Activated B cell treated with CpG ODN at 0.5 μM for 24 hours (primary cell): ENCODE results near the gene IGSF9. TPM values are rescaled to one million over a fixed set of nuclear protein-coding genes. Genes with fewer than 3 reads are reported as not detected.
A peak's percentile ranks its signal among the peaks of the same experiment; 100 is the strongest.

ENCODE experiments used
- ATAC-seq: fragments of 200-7000 bp; cut with Tn5 transposase; one replicate; pipeline ENCODE4 v1.10.0; 2021; ENCODE audit warnings: low read depth, mild to moderate bottlenecking, moderate library complexity
- CTCF ChIA-PET: fragments of 350-600 bp; sonication (Branson Sonifier 250); formaldehyde crosslinking; loops from one replicate; lab custom pipeline; 2021; ENCODE audit warnings: antibody characterized with exemption; lab: Charles Lee
- POLR2A ChIA-PET: fragments of 350-600 bp; sonication (Branson Sonifier 250); formaldehyde crosslinking; loops from one replicate; lab custom pipeline; 2021; ENCODE audit warnings: antibody characterized with exemption; lab: Charles Lee
- DNase-seq: peaks from one replicate; pipeline ENCODE4 v3.0.0; 2022
- H3K27ac Mint-ChIP-seq: one replicate; pipeline ENCODE4 v1.8.0; 2020; ENCODE audit warnings: mixed read lengths
- H3K27me3 Mint-ChIP-seq: one replicate; pipeline ENCODE4 v1.8.0; 2021; ENCODE audit warnings: mixed read lengths
- H3K36me3 Mint-ChIP-seq: one replicate; pipeline ENCODE4 v1.8.0; 2021; ENCODE audit warnings: low read depth, mixed read lengths
- H3K4me1 Mint-ChIP-seq: one replicate; pipeline ENCODE4 v1.8.0; 2021; ENCODE audit warnings: mixed read lengths
- H3K4me3 Mint-ChIP-seq: one replicate; pipeline ENCODE4 v1.8.0; 2020; ENCODE audit warnings: mild to moderate bottlenecking, mixed read lengths
- H3K9me3 Mint-ChIP-seq: one replicate; pipeline ENCODE4 v1.8.0; 2020; ENCODE audit warnings: mixed read lengths
- CTCF ChIP-seq: fragments of 200-600 bp; IDR thresholded peaks from one replicate; pipeline ENCODE4 v1.8.0; 2022; ENCODE audit warnings: antibody characterized with exemption, mild to moderate bottlenecking
- intact Hi-C: fragments of 100-400 bp; cut with micrococcal nuclease; formaldehyde crosslinking; loops from one replicate; pipeline ENCODE4 v1.15.1; 2024
- total RNA-seq: library from RNA; stranded (reverse); gene quantifications from 2 replicates; pipeline ENCODE4 v1.2.3, GENCODE V29; 2022

IGSF9 gene
- total RNA-seq, 1 donor from 2014 or later, result not detected

DNA sequence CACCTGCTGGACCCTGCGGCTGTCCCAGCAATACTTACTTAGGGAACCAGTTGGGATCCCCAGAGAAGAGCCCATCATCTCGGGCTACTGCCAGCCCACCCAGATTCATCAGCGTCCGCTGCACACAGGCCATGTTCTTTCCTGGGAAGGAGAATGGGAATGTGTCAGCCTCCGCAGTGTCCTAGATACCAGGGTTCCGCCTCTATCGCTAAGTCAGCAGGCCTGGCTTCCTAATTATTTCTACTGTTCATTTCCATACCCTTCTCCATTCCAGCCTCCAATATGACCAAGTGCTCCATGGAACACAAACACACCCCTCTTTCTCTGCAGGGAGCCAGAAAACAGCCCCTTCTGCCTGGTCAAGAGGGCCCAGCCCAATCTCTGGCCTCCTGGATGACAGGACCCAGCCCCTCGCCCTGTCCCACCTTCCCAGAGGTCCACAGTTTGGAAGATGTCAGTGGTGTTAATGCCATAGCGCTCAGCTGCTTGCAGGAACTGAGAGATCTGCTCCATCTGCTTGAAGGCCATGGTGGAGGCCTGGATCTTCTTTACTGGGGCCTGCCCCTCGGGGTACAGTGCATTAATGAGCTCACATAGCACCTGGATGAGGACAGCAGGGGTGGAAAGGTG, 26.1 kb downstream of the IGSF9 start:
- ChIA-PET CTCF (no interaction called here), POLR2A (no interaction called here)
- no peak for DNase-seq
- H3K9me3 Mint-ChIP-seq, result no peaks in the 10 kb centered on the region
- no peaks in the 10 kb centered on the region for H3K27me3 Mint-ChIP-seq
- ATAC-seq, result no peak
- peak overlapping the region; percentile 99 for H3K27ac Mint-ChIP-seq
- H3K4me1 Mint-ChIP-seq, result peaks cover 72% of the 10 kb centered on the region
- intact Hi-C loops, result no loop called here
- no peak for TF ChIP-seq CTCF
- peaks cover 75% of the 10 kb centered on the region for H3K36me3 Mint-ChIP-seq
- no peak overlapping the region for H3K4me3 Mint-ChIP-seq

DNA sequence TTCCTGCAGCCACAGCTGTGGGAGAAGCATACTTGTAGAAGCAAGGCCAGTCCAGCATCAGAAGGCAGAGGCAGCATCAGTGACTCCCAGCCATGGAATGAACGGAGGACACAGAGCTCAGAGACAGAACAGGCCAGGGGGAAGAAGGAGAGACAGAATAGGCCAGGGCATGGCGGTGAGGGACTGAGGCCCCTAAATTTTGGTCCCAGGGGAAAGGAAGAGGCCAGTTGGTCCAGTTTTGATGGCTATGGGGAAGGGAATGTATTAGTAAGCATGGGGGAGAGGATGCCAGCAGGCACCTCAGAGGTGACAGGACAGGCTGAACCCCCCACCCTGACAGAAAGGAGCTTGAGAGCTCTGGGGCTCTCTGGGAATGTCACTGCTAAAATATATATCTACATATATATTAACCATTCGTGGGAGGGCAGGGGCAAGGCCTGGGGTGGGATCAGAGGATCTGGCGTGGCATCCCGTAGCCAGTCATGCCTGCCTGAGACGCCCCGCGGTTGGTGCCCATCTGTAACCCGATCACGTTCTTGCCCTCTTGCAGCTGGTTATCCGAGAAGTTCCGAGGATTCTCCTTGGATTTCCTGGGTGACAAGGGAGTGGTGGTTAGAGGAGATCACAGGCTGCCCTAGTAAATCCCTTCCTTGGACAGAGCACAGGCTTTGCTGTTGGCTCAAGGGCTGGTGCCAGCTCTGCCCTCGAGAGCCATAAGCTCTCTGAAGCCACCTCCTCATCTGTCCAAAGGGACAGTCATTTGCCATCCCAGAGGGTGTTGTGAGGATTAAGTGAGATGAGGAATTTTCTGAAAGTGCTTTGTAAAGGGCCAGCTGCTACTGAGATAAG, 26.8 kb downstream of the IGSF9 start:
- no peak for ATAC-seq
- no peak for DNase-seq
- Mint-ChIP-seq H3K27me3 (no peaks in the 10 kb centered on the region), H3K36me3 (peaks cover 68% of the 10 kb centered on the region), H3K4me1 (peaks cover 72% of the 10 kb centered on the region), H3K4me3 (no peak overlapping the region), H3K9me3 (no peaks in the 10 kb centered on the region), H3K27ac (peak overlapping the region; percentile 53)
- intact Hi-C loops, result no loop called here
- TF ChIP-seq CTCF, result no peak
- ChIA-PET POLR2A (no interaction called here), CTCF (no interaction called here)

DNA sequence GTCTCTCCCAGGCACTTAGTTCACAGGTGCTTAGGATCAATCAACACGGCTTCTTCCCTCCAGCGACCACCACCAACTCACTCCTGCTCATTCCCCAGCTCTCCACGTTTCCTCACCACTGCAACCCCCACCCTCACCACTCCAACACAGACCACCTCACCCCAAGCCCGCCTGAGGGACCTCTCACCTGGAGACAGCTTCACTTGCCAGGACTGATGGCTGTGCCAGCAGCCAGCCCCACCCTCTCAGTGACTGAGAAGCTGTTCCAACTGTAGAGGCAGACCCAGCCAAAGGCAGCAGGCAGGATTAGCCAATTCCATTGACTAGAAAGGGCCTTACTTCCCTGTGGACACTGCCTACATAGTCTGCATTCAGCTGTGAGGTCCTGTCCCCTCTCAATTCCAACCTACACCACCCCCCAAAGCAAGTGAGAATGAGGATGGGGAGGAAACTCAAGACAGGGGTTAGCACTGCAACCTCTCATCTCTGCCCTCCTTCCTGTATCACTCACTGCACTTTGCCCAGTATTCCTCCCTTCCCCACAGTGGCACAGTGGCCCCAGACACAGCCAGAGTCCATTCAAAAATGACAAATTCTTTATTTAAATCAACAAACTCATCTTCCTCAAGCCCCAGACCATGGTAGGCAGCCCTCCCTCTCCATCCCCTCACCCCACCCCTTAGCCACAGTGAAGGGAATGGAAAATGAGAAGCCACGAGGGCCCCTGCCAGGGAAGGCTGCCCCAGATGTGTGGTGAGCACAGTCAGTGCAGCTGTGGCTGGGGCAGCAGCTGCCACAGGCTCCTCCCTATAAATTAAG, 27.7 kb downstream of the IGSF9 start:
- Mint-ChIP-seq H3K9me3 (no peaks in the 10 kb centered on the region), H3K36me3 (peaks cover 63% of the 10 kb centered on the region), H3K4me3 (no peak overlapping the region), H3K27me3 (no peaks in the 10 kb centered on the region), H3K27ac (peak overlapping the region; percentile 67), H3K4me1 (peaks cover 72% of the 10 kb centered on the region)
- ChIA-PET CTCF (no interaction called here), POLR2A (no interaction called here)
- intact Hi-C loops, result no loop called here
- no peak for DNase-seq
- no peak for ATAC-seq
- no peak for TF ChIP-seq CTCF

GRCh38 chr1:159916242-159917051, 29.0 kb downstream of the IGSF9 start:
- ATAC-seq (no peak), DNase-seq (no peak)
- H3K27me3 Mint-ChIP-seq, result no peaks in the 10 kb centered on the region
- no peaks in the 10 kb centered on the region for H3K9me3 Mint-ChIP-seq
- intact Hi-C loops, result no loop called here
- POLR2A ChIA-PET, result interaction anchor here (0.6 kb wide), 1 partner anchor 17 kb away, joined by 9 read pairs; no protein-coding TSS in a partner anchor
- peak overlapping the region; percentile 68 for H3K27ac Mint-ChIP-seq
- CTCF ChIA-PET, result interaction anchor here (1.3 kb wide), 1 partner anchor 26 kb away, joined by 3 read pairs; no protein-coding TSS in a partner anchor
- H3K4me1 Mint-ChIP-seq, result peaks cover 72% of the 10 kb centered on the region
- no peak for TF ChIP-seq CTCF
- no peak overlapping the region for H3K4me3 Mint-ChIP-seq
- H3K36me3 Mint-ChIP-seq, result peaks cover 62% of the 10 kb centered on the region
